ENCODE results near the gene IRGC. TPM values are rescaled to one million over a fixed set of nuclear protein-coding genes. Genes with fewer than 3 reads are reported as not detected.
A peak's percentile ranks its signal among the peaks of the same experiment; 100 is the strongest.

Gene IRGC
- total RNA-seq, 1 donor from 2014 or later: not detected

DNA sequence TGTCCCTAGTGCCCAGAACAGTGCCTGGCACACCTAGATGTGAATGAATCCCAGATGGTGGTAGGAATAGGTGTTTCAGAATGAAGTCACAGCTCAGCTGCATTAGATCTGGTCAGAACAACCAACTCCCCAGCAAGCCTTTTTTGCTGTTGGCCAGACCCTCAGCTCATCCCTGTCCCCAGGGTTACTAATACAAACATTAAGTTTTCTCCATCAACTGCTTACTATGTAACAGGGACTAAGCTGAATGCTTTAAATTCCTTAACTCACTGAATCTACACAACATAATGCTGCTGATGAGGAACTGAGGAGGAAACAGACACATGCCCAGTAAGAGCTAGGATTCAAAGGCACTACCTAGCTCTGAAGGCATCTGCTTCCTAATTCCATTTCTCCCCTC lies 20.1 kb downstream of the IRGC start:
- TF ChIP-seq, protein P1, sequence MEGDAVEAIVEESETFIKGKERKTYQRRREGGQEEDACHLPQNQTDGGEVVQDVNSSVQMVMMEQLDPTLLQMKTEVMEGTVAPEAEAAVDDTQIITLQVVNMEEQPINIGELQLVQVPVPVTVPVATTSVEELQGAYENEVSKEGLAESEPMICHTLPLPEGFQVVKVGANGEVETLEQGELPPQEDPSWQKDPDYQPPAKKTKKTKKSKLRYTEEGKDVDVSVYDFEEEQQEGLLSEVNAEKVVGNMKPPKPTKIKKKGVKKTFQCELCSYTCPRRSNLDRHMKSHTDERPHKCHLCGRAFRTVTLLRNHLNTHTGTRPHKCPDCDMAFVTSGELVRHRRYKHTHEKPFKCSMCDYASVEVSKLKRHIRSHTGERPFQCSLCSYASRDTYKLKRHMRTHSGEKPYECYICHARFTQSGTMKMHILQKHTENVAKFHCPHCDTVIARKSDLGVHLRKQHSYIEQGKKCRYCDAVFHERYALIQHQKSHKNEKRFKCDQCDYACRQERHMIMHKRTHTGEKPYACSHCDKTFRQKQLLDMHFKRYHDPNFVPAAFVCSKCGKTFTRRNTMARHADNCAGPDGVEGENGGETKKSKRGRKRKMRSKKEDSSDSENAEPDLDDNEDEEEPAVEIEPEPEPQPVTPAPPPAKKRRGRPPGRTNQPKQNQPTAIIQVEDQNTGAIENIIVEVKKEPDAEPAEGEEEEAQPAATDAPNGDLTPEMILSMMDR (IDR thresholded peaks at IDR 0.05; ENCODE audit: insufficient read depth, low read length, severe bottlenecking): no peak
- Histone ChIP-seq H3K4me3 (ENCODE audit: low read depth, low read length) (no peak overlapping the region), H3K36me3 (ENCODE audit: control insufficient read depth, insufficient read depth, low read length) (peaks cover 15% of the 10 kb centered on the region), H3K27me3 (ENCODE audit: control insufficient read depth, insufficient read depth, low read length) (no peaks in the 10 kb centered on the region)
- DNase-seq (ENCODE audit: low read depth) (no peak), FAIRE-seq (peak; percentile 32)

DNA sequence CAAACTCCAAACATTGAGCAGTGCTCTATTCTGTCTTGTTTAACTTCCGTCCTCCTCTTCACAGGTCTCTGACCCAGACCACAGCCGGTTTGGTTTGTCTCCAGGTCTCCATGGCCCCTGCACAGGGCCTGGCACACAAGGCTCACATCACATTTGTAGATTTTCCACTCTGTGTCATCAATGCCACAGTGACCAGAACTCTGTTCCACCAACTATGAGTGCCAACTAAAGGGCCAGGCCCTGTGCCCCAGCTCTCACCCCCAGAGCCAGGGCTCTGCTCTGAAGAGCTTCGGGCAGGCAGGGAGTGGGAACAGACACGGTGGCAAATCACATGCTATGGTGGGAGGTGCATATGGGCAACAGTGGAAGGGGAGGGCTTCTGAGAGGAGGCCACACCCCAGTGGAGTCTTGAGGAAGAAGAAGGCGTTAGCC lies 22.9 kb downstream of the IRGC start:
- DNase-seq (ENCODE audit: low read depth): no peak
- Histone ChIP-seq H3K27me3 (ENCODE audit: control insufficient read depth, insufficient read depth, low read length) (no peaks in the 10 kb centered on the region), H3K4me3 (ENCODE audit: low read depth, low read length) (no peak overlapping the region), H3K36me3 (ENCODE audit: control insufficient read depth, insufficient read depth, low read length) (peaks cover 15% of the 10 kb centered on the region)
- TF ChIP-seq, protein P1 (IDR thresholded peaks at IDR 0.05; ENCODE audit: insufficient read depth, low read length, severe bottlenecking): no peak
- no peak for FAIRE-seq

DNA sequence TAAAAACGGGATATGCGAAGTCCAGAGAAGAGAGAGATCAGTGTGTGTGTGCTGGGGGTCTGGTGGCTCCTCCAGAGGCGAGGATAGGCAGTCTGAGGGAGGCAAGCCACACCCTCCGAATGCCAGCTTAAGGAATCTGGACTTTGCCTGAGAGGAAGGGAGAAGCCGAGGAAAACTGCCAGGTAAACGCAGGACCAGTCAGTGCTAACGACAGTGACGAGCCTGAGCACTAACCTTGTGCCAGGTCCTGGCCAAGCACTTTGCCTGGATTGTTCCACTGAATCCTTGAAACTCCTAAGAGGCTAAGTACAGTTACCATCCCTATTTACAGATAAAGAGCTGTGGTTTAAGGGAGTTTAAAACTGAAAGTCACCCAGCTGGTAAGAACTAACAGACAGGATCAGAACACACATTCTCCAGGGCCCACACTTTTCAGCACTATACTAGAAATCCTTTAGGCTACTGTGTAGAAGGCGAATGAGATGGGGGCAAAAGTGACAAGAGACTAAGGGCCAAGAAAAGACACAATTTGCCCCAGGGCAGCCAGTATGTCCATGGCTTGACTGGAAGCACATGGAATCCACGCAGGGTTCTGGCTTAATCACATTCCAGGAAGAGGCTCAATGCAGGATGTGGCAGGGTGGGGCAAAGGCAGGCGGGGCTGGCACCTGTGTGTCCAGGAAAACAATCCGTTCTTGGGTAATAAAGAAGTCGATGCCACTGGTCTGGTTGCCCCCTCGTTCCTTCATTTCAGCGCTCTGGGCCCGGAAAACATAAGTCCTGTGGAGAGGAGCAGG lies 23.8 kb downstream of the IRGC start:
- Histone ChIP-seq H3K4me3 (ENCODE audit: low read depth, low read length) (no peak overlapping the region), H3K27me3 (ENCODE audit: control insufficient read depth, insufficient read depth, low read length) (no peaks in the 10 kb centered on the region), H3K36me3 (ENCODE audit: control insufficient read depth, insufficient read depth, low read length) (peaks cover 15% of the 10 kb centered on the region)
- DNase-seq (ENCODE audit: low read depth) (peak; percentile 55), FAIRE-seq (peak; percentile 66)
- TF ChIP-seq, protein P1 (IDR thresholded peaks at IDR 0.05; ENCODE audit: insufficient read depth, low read length, severe bottlenecking): no peak

DNA sequence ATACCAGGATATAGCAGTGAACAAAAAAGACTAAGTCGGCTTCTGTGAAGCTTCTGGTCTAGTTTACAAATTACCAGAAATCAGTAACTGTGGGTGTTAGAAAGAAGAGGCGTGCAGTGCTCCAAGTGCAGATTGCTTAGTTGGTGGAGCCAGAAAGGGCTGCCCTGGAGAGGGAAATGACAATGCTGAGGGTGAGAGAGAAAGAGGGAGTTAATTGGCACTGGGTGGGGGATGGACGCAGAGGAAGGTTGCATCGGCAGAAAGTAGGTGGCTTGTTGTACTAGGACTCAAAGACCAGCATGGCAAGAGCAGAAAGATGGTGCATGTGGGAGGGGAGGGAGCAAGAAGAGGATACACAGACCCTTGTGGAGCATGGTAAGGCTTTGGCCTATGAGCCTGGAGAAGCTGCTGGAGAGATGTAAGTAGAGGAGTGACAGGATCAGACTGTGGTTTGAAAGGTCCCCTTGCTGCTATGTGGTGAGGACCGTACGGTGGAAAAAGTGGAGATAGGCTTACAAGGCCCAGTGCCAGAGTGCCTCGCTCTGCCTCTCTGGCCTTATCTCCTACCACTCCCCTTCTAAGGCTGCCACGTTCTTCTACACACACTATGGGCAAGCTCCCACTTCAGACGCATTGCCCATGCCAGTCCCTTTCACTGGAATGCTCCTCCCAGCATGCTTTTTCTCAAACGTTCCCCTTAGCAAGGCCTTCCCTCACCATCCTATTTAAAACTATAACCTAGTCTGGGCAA lies 25.4 kb downstream of the IRGC start:
- DNase-seq (ENCODE audit: low read depth): no peak
- H3K4me3 ChIP-seq (ENCODE audit: low read depth, low read length): no peak overlapping the region
- FAIRE-seq: no peak
- TF ChIP-seq, protein P1 (IDR thresholded peaks at IDR 0.05; ENCODE audit: insufficient read depth, low read length, severe bottlenecking): no peak
- no peaks in the 10 kb centered on the region for H3K27me3 ChIP-seq (ENCODE audit: control insufficient read depth, insufficient read depth, low read length)
- peaks cover 17% of the 10 kb centered on the region for H3K36me3 ChIP-seq (ENCODE audit: control insufficient read depth, insufficient read depth, low read length)

DNA sequence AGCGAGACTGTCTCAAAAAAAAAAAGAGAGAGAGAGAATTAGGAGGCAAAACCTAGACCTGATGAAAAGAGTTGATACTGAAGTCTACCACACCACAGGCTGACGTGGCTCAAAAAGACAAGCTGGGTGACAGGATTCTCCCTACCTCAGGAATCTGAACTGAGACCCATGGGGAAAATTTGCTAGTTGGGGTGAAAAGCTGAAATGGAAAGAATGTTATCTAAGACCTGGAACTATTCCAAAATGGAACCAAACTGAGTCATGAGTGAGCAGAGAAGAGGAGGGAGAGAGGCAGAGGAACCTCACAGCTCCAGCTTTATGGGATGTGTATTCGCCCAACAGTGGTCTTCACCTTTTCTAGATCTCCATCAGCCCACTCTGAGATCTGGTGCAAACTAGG lies 27.2 kb downstream of the IRGC start:
- TF ChIP-seq, protein P1 (IDR thresholded peaks at IDR 0.05; ENCODE audit: insufficient read depth, low read length, severe bottlenecking): no peak
- DNase-seq (ENCODE audit: low read depth) (no peak), FAIRE-seq (no peak)
- H3K36me3 ChIP-seq (ENCODE audit: control insufficient read depth, insufficient read depth, low read length): peaks cover 19% of the 10 kb centered on the region
- H3K27me3 ChIP-seq (ENCODE audit: control insufficient read depth, insufficient read depth, low read length): no peaks in the 10 kb centered on the region
- no peak overlapping the region for H3K4me3 ChIP-seq (ENCODE audit: low read depth, low read length)

All from bronchial epithelial cell (primary cell).